GM12873 (cell line): Measurements from ENCODE around the gene FAM120B.

Experiments used
- CTCF ChIP-seq: IDR thresholded peaks from 2 replicates; pipeline ENCODE4 v1.5.1; 2012; ENCODE audit warnings: low read depth, mild to moderate bottlenecking, moderate library complexity, low read length, control low read depth; ENCODE audit not compliant: insufficient read depth; ENCODE audit errors: missing control alignments

The FAM120B gene

GRCh38 chr6:170451762-170452651, 145.4 kb downstream of the FAM120B start:
- no peak for TF ChIP-seq CTCF

- no peak for TF ChIP-seq CTCF
Observed at GRCh38 chr6:170452767-170453545, 146.4 kb downstream of the FAM120B start.

GRCh38 chr6:170453586-170454511, 147.3 kb downstream of the FAM120B start:
- TF ChIP-seq CTCF = no peak

GRCh38 chr6:170454512-170455285, 148.1 kb downstream of the FAM120B start:
- no peak for TF ChIP-seq CTCF

GRCh38 chr6:170455335-170455979, 148.9 kb downstream of the FAM120B start:
- no peak for TF ChIP-seq CTCF

- no peak for TF ChIP-seq CTCF
Observed at GRCh38 chr6:170456334-170456733, 149.8 kb downstream of the FAM120B start.
